NCI-H2081 treated with DMSO at 0.1 percent for 48 hours (cell line): ENCODE data around the gene ZNF772.

Source experiments
- DNase-seq: peaks from one replicate; lab custom pipeline; 2025; lab: John Stamatoyannopoulos, UW

The ZNF772 gene

DNA sequence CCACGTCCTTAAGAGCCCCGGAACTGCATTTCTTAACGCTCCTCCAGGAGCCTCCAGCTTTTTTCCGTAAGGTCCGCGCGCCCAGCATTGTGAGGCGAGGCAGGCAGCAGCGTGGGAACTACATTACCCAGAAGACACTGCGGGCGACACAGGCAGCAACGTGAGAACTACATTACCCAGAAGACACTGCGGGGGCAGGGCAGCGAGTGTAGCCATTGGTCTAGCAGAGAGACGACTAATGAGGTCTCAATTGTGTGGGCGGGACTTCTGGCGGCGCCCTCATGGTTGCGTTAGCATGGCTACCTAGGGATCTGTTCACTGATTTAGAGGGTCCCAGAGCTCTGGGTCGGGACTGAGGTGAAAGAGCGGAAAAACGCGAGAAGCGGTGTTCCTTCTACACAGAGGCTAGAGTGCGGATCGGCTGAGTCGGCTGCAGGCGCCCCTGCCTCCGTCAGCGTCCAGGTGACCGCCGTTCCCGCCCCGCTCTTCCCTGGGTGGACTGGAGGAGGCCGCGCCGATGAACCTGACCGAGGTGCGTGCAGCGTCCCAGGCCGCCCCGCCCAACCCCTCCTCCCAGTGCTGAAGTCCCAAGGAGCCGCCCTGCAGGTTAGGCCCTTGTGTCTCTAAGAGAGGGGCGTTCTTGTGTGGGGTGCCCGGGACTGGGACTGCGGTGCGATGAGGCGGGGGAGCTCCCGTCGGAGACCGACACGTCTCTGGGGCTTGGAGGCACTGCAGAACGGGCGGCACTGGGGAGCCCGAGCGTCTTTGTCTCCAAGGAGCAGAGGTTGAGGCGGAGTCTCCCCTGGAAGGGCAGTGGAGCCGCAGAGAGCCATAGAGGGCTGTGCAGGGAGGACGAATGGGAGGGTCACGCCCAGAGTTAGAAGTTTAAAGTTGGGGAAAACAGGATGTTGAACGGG is 42.0 kb downstream of the ZNF772 start, which contains the start of gene ZNF749:
Gene ZNF749, plus strand, starts transcription at position 264 of the 917 bp plus-strand sequence. Its CDS starts 254 bp downstream, at position 518.
- DNase-seq: peak; percentile 94

DNA sequence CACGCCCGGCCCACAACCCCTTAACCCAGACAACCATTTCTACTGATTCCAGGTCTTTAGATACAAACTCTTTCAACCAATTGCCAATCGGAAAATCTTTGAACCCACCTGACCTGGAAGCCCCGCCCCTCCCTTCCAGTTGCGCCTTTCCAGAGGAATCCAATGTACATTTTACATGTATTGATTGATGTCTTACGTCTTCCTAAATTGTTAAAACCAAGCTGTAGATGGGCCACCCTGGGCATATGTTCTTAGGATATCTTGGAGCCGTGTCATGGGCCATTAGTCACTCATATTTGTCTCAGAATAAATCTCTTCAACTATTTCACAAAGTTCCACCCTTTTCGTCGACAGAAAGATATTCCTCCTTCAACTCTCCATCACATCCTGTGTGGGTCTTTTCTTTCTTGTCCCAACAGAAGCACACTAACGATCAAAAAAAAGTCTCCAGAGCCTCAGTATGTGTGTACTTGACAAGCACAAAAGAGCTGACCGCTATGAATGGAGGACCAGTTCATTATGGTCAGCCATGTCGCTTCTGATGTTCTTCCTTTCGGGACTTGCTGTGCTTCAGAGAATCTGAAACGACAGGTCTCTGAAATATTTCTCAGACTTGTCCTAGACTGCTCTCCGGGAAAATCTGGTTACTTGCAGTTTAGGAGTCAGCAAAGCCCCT is 42.8 kb downstream of the ZNF772 start:
- DNase-seq: no peak

DNA sequence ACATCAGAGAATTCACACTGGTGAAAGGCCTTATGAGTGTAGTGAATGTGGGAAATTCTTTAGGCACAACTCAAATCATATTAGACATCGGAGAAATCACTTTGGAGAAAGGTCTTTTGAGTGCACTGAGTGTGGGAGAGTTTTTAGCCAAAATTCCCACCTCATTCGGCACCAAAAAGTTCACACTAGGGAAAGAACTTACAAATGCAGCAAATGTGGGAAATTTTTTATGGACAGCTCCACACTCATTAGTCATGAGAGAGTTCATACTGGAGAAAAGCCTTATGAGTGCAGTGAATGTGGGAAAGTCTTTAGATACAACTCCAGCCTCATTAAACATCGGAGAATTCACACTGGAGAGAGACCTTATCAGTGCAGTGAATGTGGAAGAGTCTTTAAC is 56.3 kb downstream of the ZNF772 start:
- DNase-seq: no peak

DNA sequence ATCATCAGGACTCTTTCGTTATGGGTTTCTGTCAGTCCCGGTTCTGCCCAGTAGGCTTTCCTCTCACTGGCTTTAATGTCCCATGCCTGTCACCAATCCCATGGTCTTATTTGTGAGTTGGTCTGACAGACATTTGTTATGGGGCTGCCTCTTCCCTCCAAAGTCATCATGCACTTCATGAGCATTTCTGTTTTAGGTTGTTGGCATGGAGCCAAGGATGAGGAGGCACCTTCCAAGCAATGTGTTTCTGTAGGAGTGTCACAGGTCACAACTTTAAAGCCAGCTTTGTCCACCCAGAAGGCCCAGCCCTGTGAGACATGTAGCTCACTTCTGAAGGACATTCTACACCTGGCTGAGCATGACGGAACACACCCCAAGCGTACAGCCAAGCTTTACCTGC is 57.9 kb downstream of the ZNF772 start:
- no peak for DNase-seq
